SK-N-SH (cell line): ENCODE data around the gene ALB. TPM values are rescaled to one million over a fixed set of nuclear protein-coding genes. Genes with fewer than 3 reads are reported as not detected.

ENCODE experiments used
- CTCF ChIA-PET: fragments of 300-600, 350-600 bp; formaldehyde crosslinking; extraction: SDS; loops from one replicate; lab custom pipeline; 2021; lab: Yijun Ruan, JAX
- POLR2A ChIA-PET: fragments of 350-600 bp; sonication (Branson Sonifier 250); formaldehyde crosslinking; extraction: SDS; loops from one replicate; lab custom pipeline; 2020; ENCODE audit warnings: antibody characterized with exemption, inconsistent platforms; lab: Yijun Ruan, JAX
- DNase-seq: peaks from one replicate; pipeline ENCODE4 v3.0.0; 2012
- H2AFZ ChIP-seq: fragments of 200-600 bp; sonication (generic); 2 replicates; pipeline ENCODE4 v1.8.1; 2016; ENCODE audit warnings: antibody characterized with exemption, mild to moderate bottlenecking, low read depth
- H3F3A ChIP-seq: fragments of 200-600 bp; sonication (generic); replicated peaks from 2 replicates; pipeline ENCODE3; 2016; ENCODE audit warnings: antibody characterized with exemption, mild to moderate bottlenecking; ENCODE audit not compliant: insufficient read depth
- H3K27ac ChIP-seq, 2 experiments: fragments of 200-500 bp in 1 of 2; fragments of 200-600 bp in 1 of 2; sonication (Bioruptor generic) in 1 of 2; sonication (generic), shearing (Covaris generic) in 1 of 2; 2 replicates each; pipeline versions ENCODE4 v1.5.1 to v1.6.1; 2014 to 2016; ENCODE audit warnings: low read depth in 2 of 2, inconsistent platforms in 1 of 2, low read length in 1 of 2, mild to moderate bottlenecking in 1 of 2, mixed read lengths in 1 of 2
- H3K27me3 ChIP-seq: fragments of 200-600 bp; sonication (generic), shearing (Covaris generic); 2 replicates; pipeline ENCODE4 v1.6.1; 2016; ENCODE audit warnings: mixed run types; ENCODE audit not compliant: insufficient read depth
- H3K36me3 ChIP-seq, 2 experiments: fragments of 200-500 bp in 1 of 2; fragments of 200-600 bp in 1 of 2; sonication (Bioruptor generic) in 1 of 2; sonication (generic) in 1 of 2; replicated peaks in 1 of 2; 2 replicates each; pipeline versions ENCODE3 to v1.5.1; 2014 to 2016; ENCODE audit warnings: low read length in 1 of 2, mild to moderate bottlenecking in 1 of 2; ENCODE audit not compliant: insufficient read depth in 2 of 2, control insufficient read depth in 1 of 2
- H3K4me1 ChIP-seq, 2 experiments: fragments of 200-500 bp in 1 of 2; fragments of 200-600 bp in 1 of 2; sonication (Bioruptor generic) in 1 of 2; sonication (generic), shearing (Covaris generic) in 1 of 2; 2 replicates each; pipeline versions ENCODE4 v1.5.1 to v1.6.1; 2014 to 2016; ENCODE audit warnings: low read depth in 1 of 2, low read length in 1 of 2, mixed run types in 1 of 2; ENCODE audit not compliant: insufficient read depth in 2 of 2, control insufficient read depth in 1 of 2
- H3K4me2 ChIP-seq: fragments of 200-600 bp; sonication (generic), shearing (Covaris generic); 2 replicates; pipeline ENCODE4 v1.6.1; 2017; ENCODE audit warnings: mixed run types
- H3K4me3 ChIP-seq, 2 experiments: fragments of 200-500 bp in 1 of 2; fragments of 200-600 bp in 1 of 2; sonication (Bioruptor generic) in 1 of 2; sonication (generic), shearing (Covaris generic) in 1 of 2; 2 replicates each; pipeline versions ENCODE4 v1.5.1 to v1.8.1; 2014 to 2016; ENCODE audit warnings: low read depth in 2 of 2, inconsistent platforms in 1 of 2, low read length in 1 of 2, mild to moderate bottlenecking in 1 of 2, mixed read lengths in 1 of 2, moderate library complexity in 1 of 2
- H3K79me2 ChIP-seq: fragments of 200-600 bp; sonication (generic); 2 replicates; pipeline ENCODE4 v1.8.1; 2017; ENCODE audit warnings: mild to moderate bottlenecking; ENCODE audit not compliant: insufficient read depth
- H3K9ac ChIP-seq: fragments of 200-600 bp; sonication (generic); 2 replicates; pipeline ENCODE4 v1.6.1; 2017; ENCODE audit warnings: mixed run types
- H3K9me2 ChIP-seq: fragments of 200-600 bp; sonication (generic); 2 replicates; pipeline ENCODE4 v1.6.1; 2017; ENCODE audit warnings: mixed run types
- H3K9me3 ChIP-seq: fragments of 200-600 bp; sonication (generic); 2 replicates; pipeline ENCODE4 v1.6.1; 2017; ENCODE audit warnings: mixed run types, mild to moderate bottlenecking, moderate library complexity
- H4K20me1 ChIP-seq: fragments of 200-600 bp; sonication (generic); 2 replicates; pipeline ENCODE4 v1.6.1; 2017; ENCODE audit warnings: mild to moderate bottlenecking, mixed run types; ENCODE audit not compliant: insufficient read depth
- CTCF ChIP-seq: fragments of 200-600 bp; sonication (generic); IDR thresholded peaks from 2 replicates; pipeline ENCODE4 v1.6.1; 2017; ENCODE audit warnings: antibody characterized with exemption, mild to moderate bottlenecking, moderate library complexity
- ELF1 ChIP-seq: IDR thresholded peaks from 2 replicates; pipeline ENCODE4 v1.4.0; 2012
- EP300 ChIP-seq, 2 experiments: IDR thresholded peaks; 2 replicates each; pipeline versions ENCODE4 v1.4.0 to v1.6.1; 2012; ENCODE audit warnings: borderline replicate concordance in 1 of 2, low read depth in 1 of 2, low read length in 1 of 2
- FOSL2 ChIP-seq: IDR thresholded peaks from 2 replicates; pipeline ENCODE4 v1.4.0; 2012; ENCODE audit warnings: low read depth, mild to moderate bottlenecking, moderate library complexity, borderline replicate concordance
- FOXJ3 ChIP-seq: sonication (generic); formaldehyde crosslinking; IDR thresholded peaks from 2 replicates; pipeline ENCODE4 v1.5.1; 2020; ENCODE audit warnings: mild to moderate bottlenecking, missing genetic modification reagents
- GABPA ChIP-seq: IDR thresholded peaks from 2 replicates; pipeline ENCODE4 v1.4.0; 2012; ENCODE audit warnings: low read depth, mild to moderate bottlenecking
- GATA2 ChIP-seq: sonication (generic); formaldehyde crosslinking; IDR thresholded peaks from 2 replicates; pipeline ENCODE4 v1.5.0; 2020; ENCODE audit warnings: mild to moderate bottlenecking, missing genetic modification reagents
- IRF3 ChIP-seq: fragments of 150-350 bp; IDR thresholded peaks from 2 replicates; pipeline ENCODE4 v1.6.1; 2016; ENCODE audit warnings: mild to moderate bottlenecking, low read depth, low read length
- MXI1 ChIP-seq: IDR thresholded peaks from 2 replicates; pipeline ENCODE4 v1.6.1; 2012; ENCODE audit warnings: mild to moderate bottlenecking, low read depth, low read length, improper control_type of control experiment
- NFIC ChIP-seq: IDR thresholded peaks from 2 replicates; pipeline ENCODE4 v1.4.0; 2012; ENCODE audit warnings: borderline replicate concordance
- NRF1 ChIP-seq: IDR thresholded peaks from 2 replicates; pipeline ENCODE4 v1.6.1; 2012; ENCODE audit warnings: low read depth, mild to moderate bottlenecking, low read length
- RCOR1 ChIP-seq: fragments of 150-350 bp; IDR thresholded peaks from 2 replicates; pipeline ENCODE4 v1.6.1; 2017; ENCODE audit warnings: antibody characterized with exemption, low read length
- SMC3 ChIP-seq: IDR thresholded peaks from 2 replicates; pipeline ENCODE4 v1.6.1; 2012; ENCODE audit warnings: low read depth, low read length, improper control_type of control experiment
- USF1 ChIP-seq: IDR thresholded peaks from 2 replicates; pipeline ENCODE4 v1.4.0; 2012; ENCODE audit warnings: low read depth, borderline replicate concordance
- USF2 ChIP-seq: fragments of 150-350 bp; IDR thresholded peaks from 2 replicates; pipeline ENCODE4 v1.6.1; 2017; ENCODE audit warnings: antibody characterized with exemption, low read length, low read depth, borderline replicate concordance
- WGBS: methylation state at CpG from one replicate; pipeline ENCODE4 v1.1.6; 2017; ENCODE audit warnings: low lambda C conversion rate; 5-methylcytosine and 5-hydroxymethylcytosine counted together
- polyA plus RNA-seq, 3 experiments: library from polyadenylated mRNA; depleted of rRNA; stranded (reverse); fragments of >200 nt; gene quantifications; 2 replicates each; pipeline ENCODE4 v1.2.3, GENCODE V29; 2012

Gene ALB
- polyA plus RNA-seq, 1 of the 3 experiments (the other 2 are of a cell fraction) = not detected

GRCh38 chr4:73408181-73408867, 4.2 kb downstream of the ALB start:
- POLR2A ChIA-PET = no interaction called here
- TF ChIP-seq USF2 (no peak), CTCF (no peak), GABPA (no peak), SMC3 (no peak), NRF1 (no peak), NFIC (no peak), FOXJ3 (no peak)
- Histone ChIP-seq H3K27ac (no peak overlapping the region), H3K4me1 (no peaks in the 10 kb centered on the region), H3K4me2 (no peak overlapping the region), H3F3A (no peaks in the 10 kb centered on the region), H3K9me3 (no peaks in the 10 kb centered on the region), H3K79me2 (no peaks in the 10 kb centered on the region), H4K20me1 (no peaks in the 10 kb centered on the region), H3K4me3 (no peak overlapping the region), H3K9me2 (no peaks in the 10 kb centered on the region), H3K36me3 (no peaks in the 10 kb centered on the region), H3K27me3 (peaks cover 14% of the 10 kb centered on the region; the same call in 1 of the 2 replicates), H2AFZ (no peak overlapping the region), H3K9ac (no peak overlapping the region)
- no peak for DNase-seq
- WGBS = 4% methylated on average over 4 of the region's 4 CpGs
- CTCF ChIA-PET = interaction anchor here (1.1 to 1.6 kb wide), 2 partner anchors 15 to 38 kb away, joined by 3 read pairs; no protein-coding TSS in a partner anchor

GRCh38 chr4:73409012-73409862, 5.2 kb downstream of the ALB start:
- ChIA-PET POLR2A (no interaction called here), CTCF (interaction anchor here (1.1 to 1.6 kb wide), 2 partner anchors 14 to 37 kb away, joined by 3 read pairs; no protein-coding TSS in a partner anchor)
- H3K9me3 ChIP-seq = no peaks in the 10 kb centered on the region
- H3K27me3 ChIP-seq = peaks cover 14% of the 10 kb centered on the region; the same call in 1 of the 2 replicates
- no peak overlapping the region for H3K9ac ChIP-seq
- no peak overlapping the region for H3K4me2 ChIP-seq
- no peak overlapping the region for H3K4me3 ChIP-seq
- DNase-seq = no peak
- no peaks in the 10 kb centered on the region for H3K4me1 ChIP-seq
- H3K9me2 ChIP-seq = no peaks in the 10 kb centered on the region
- H3K79me2 ChIP-seq = no peaks in the 10 kb centered on the region
- H3K27ac ChIP-seq = no peak overlapping the region
- no peaks in the 10 kb centered on the region for H4K20me1 ChIP-seq
- 9% methylated on average over 6 of the region's 6 CpGs for WGBS
- no peak overlapping the region for H2AFZ ChIP-seq
- TF ChIP-seq ELF1 = no peak
- no peak for TF ChIP-seq CTCF
- no peak for TF ChIP-seq IRF3
- no peak for TF ChIP-seq FOSL2
- TF ChIP-seq USF1 = no peak
- TF ChIP-seq EP300 (IDR thresholded peaks at IDR 0.05; ENCODE audit: borderline replicate concordance in 1 of 2, low read depth in 1 of 2, low read length in 1 of 2) = no peak
- no peak for TF ChIP-seq GATA2 (CRISPR knock-in tag)
- no peak for TF ChIP-seq MXI1
- TF ChIP-seq RCOR1 = no peak
- TF ChIP-seq, all 33 proteins: peak for 0
- Histone ChIP-seq H3K36me3 (no peaks in the 10 kb centered on the region), H3F3A (no peaks in the 10 kb centered on the region)
